Measurements from ENCODE around the gene USP8. TPM values are rescaled to one million over a fixed set of nuclear protein-coding genes. Genes with fewer than 3 reads are reported as not detected.

USP8 gene
- total RNA-seq, 4 donors from 2014 or later = 32.8 to 62.7 (median 39.0) TPM

DNA sequence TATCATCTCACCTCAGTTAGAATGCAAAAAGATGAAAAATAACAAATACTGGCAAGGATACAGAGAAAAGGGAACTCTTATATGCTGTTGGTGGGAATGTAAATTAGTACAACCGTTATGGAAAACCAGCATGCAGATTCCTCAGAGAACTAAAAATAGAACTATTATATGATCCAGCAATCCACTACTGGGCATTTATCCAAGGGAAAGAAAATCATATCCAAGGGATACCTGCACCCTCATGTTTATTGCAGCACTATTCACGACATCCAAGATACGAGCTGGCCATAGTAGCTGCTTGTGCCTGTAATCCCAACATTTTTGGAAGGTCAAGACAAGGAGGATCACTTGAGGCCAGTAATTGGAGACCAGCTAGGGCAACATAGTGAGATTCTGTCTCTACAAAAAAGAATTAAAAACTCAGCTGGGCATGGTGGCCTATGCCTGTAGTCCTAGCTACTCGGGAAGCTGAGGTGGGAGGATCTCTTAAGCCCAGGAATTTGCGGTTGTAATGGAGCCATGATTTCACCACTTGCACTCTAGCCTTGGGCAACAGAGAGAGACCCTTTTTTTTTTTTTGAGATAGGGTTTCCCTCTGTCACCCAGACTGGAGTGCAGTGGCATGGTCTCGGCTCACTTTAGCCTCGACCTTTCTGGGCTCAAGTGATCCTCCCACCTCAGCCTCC is 95.7 kb downstream of the USP8 start:
- no peaks in the 10 kb centered on the region for H3K9me3 ChIP-seq
- WGBS = 79% methylated on average over 7 of the region's 7 CpGs
- no peak overlapping the region for H3K4me3 ChIP-seq
- no peak for DNase-seq (ENCODE audit: low spot score in 2 of 2)
- H3K36me3 ChIP-seq = no peaks in the 10 kb centered on the region
- H3K27me3 ChIP-seq = no peaks in the 10 kb centered on the region
- peaks cover 4% of the 10 kb centered on the region for H3K4me1 ChIP-seq
- TF ChIP-seq, protein P1, sequence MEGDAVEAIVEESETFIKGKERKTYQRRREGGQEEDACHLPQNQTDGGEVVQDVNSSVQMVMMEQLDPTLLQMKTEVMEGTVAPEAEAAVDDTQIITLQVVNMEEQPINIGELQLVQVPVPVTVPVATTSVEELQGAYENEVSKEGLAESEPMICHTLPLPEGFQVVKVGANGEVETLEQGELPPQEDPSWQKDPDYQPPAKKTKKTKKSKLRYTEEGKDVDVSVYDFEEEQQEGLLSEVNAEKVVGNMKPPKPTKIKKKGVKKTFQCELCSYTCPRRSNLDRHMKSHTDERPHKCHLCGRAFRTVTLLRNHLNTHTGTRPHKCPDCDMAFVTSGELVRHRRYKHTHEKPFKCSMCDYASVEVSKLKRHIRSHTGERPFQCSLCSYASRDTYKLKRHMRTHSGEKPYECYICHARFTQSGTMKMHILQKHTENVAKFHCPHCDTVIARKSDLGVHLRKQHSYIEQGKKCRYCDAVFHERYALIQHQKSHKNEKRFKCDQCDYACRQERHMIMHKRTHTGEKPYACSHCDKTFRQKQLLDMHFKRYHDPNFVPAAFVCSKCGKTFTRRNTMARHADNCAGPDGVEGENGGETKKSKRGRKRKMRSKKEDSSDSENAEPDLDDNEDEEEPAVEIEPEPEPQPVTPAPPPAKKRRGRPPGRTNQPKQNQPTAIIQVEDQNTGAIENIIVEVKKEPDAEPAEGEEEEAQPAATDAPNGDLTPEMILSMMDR (IDR thresholded peaks at IDR 0.05) = no peak
- TF ChIP-seq POLR2A (IDR thresholded peaks at IDR 0.05) (no peak), EP300 (IDR thresholded peaks at IDR 0.05) (no peak), POLR2AphosphoS5 (IDR thresholded peaks at IDR 0.05) (no peak)
- no peak overlapping the region for H3K27ac ChIP-seq

DNA sequence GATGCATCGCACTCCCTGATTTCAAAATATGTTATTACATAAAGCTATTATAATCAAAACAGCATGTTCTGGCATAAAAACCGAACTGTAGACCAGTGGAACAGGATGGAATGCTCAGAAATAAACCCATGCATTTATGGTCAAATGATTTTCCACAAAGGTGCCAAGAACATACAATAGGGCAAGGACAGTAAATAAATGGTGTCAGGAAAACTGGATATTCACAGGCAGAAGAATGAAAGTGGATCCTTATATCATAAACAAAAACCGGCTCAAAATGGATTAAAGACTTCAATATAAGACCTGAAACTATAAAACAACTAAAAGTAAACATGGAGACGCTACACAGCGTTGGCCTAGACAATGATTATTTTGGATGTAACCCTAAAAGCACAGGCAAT is 99.6 kb downstream of the USP8 start:
- WGBS = 51% methylated on average over 5 of the region's 5 CpGs
- Histone ChIP-seq H3K27me3 (no peaks in the 10 kb centered on the region), H3K36me3 (no peaks in the 10 kb centered on the region), H3K4me1 (peaks cover 4% of the 10 kb centered on the region), H3K9me3 (no peaks in the 10 kb centered on the region), H3K4me3 (no peak overlapping the region), H3K27ac (no peak overlapping the region)
- TF ChIP-seq EP300 (IDR thresholded peaks at IDR 0.05) (no peak), POLR2AphosphoS5 (IDR thresholded peaks at IDR 0.05) (no peak), POLR2A (IDR thresholded peaks at IDR 0.05) (no peak)
- TF ChIP-seq, protein P1 (IDR thresholded peaks at IDR 0.05) = no peak
- DNase-seq (ENCODE audit: low spot score in 2 of 2) = no peak

DNA sequence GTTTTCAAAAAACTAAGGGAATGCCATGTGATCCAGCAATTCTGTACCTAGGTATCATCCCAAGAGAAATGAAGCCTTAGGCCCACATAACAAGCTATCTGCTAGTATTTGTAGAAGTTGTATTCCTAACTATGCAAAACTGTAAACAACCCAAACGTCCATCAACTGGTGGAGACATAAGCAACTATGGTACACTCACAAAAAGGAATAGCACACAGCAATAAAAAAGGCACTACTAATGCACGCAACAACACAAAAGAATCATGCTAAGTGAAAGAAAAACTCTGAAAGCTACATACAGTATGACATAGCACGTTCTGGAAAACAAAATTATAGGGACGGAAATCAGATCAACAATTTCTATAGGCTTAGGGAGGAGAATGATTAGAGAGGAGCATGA is 107.0 kb downstream of the USP8 start:
- Histone ChIP-seq H3K9me3 (no peaks in the 10 kb centered on the region), H3K36me3 (no peaks in the 10 kb centered on the region), H3K27ac (no peak overlapping the region), H3K4me3 (no peak overlapping the region), H3K4me1 (no peaks in the 10 kb centered on the region), H3K27me3 (no peaks in the 10 kb centered on the region)
- WGBS = 96% methylated on average over 4 of the region's 4 CpGs
- DNase-seq (ENCODE audit: low spot score in 2 of 2) = no peak
- TF ChIP-seq EP300 (IDR thresholded peaks at IDR 0.05) = no peak
- no peak for TF ChIP-seq POLR2A (IDR thresholded peaks at IDR 0.05)
- no peak for TF ChIP-seq POLR2AphosphoS5 (IDR thresholded peaks at IDR 0.05)
- TF ChIP-seq, protein P1 (IDR thresholded peaks at IDR 0.05) = no peak

GRCh38 chr15:50531766-50532165 is 107.6 kb downstream of the USP8 start:
- Histone ChIP-seq H3K4me1 (no peaks in the 10 kb centered on the region), H3K4me3 (no peak overlapping the region), H3K27me3 (no peaks in the 10 kb centered on the region), H3K27ac (no peak overlapping the region), H3K36me3 (no peaks in the 10 kb centered on the region), H3K9me3 (no peaks in the 10 kb centered on the region)
- DNase-seq (ENCODE audit: low spot score in 2 of 2) = no peak
- 69% methylated on average over 4 of the region's 4 CpGs for WGBS
- TF ChIP-seq POLR2A (IDR thresholded peaks at IDR 0.05) (no peak), EP300 (IDR thresholded peaks at IDR 0.05) (no peak), POLR2AphosphoS5 (IDR thresholded peaks at IDR 0.05) (no peak)
- TF ChIP-seq, protein P1 (IDR thresholded peaks at IDR 0.05) = no peak

DNA sequence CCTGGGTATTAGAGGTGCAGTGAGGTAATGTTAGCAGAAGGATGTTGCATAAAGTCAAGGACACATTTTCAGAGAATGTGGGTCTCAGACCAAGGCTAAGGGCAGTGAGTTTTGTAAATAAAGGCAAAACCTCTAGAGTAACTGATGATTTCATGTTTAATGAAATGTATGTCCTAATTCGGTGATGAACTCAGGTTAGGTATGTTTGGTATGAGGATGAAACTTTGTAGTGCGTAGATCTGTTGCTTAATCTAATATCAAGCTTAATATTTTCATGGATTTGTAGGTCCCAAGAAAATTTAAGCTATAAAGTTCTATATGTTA is 118.6 kb downstream of the USP8 start:
- WGBS = 89% methylated on average over 2 of the region's 2 CpGs
- Histone ChIP-seq H3K4me3 (no peak overlapping the region), H3K27me3 (no peaks in the 10 kb centered on the region), H3K9me3 (no peaks in the 10 kb centered on the region), H3K4me1 (no peaks in the 10 kb centered on the region), H3K27ac (no peak overlapping the region), H3K36me3 (no peaks in the 10 kb centered on the region)
- DNase-seq (ENCODE audit: low spot score in 2 of 2) = no peak
- TF ChIP-seq POLR2A (IDR thresholded peaks at IDR 0.05) (no peak), EP300 (IDR thresholded peaks at IDR 0.05) (no peak), POLR2AphosphoS5 (IDR thresholded peaks at IDR 0.05) (no peak)
- TF ChIP-seq, protein P1 (IDR thresholded peaks at IDR 0.05) = no peak
